GM19455 (cell line): ENCODE results near the gene FCHO1.

Experiments used
- ATAC-seq: cut with Tn5 transposase; IDR thresholded peaks from one replicate; pipeline ENCODE4 v1.9.1; 2021; ENCODE audit not compliant: unreplicated experiment

The FCHO1 gene, protein sequence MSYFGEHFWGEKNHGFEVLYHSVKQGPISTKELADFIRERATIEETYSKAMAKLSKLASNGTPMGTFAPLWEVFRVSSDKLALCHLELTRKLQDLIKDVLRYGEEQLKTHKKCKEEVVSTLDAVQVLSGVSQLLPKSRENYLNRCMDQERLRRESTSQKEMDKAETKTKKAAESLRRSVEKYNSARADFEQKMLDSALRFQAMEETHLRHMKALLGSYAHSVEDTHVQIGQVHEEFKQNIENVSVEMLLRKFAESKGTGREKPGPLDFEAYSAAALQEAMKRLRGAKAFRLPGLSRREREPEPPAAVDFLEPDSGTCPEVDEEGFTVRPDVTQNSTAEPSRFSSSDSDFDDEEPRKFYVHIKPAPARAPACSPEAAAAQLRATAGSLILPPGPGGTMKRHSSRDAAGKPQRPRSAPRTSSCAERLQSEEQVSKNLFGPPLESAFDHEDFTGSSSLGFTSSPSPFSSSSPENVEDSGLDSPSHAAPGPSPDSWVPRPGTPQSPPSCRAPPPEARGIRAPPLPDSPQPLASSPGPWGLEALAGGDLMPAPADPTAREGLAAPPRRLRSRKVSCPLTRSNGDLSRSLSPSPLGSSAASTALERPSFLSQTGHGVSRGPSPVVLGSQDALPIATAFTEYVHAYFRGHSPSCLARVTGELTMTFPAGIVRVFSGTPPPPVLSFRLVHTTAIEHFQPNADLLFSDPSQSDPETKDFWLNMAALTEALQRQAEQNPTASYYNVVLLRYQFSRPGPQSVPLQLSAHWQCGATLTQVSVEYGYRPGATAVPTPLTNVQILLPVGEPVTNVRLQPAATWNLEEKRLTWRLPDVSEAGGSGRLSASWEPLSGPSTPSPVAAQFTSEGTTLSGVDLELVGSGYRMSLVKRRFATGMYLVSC

DNA sequence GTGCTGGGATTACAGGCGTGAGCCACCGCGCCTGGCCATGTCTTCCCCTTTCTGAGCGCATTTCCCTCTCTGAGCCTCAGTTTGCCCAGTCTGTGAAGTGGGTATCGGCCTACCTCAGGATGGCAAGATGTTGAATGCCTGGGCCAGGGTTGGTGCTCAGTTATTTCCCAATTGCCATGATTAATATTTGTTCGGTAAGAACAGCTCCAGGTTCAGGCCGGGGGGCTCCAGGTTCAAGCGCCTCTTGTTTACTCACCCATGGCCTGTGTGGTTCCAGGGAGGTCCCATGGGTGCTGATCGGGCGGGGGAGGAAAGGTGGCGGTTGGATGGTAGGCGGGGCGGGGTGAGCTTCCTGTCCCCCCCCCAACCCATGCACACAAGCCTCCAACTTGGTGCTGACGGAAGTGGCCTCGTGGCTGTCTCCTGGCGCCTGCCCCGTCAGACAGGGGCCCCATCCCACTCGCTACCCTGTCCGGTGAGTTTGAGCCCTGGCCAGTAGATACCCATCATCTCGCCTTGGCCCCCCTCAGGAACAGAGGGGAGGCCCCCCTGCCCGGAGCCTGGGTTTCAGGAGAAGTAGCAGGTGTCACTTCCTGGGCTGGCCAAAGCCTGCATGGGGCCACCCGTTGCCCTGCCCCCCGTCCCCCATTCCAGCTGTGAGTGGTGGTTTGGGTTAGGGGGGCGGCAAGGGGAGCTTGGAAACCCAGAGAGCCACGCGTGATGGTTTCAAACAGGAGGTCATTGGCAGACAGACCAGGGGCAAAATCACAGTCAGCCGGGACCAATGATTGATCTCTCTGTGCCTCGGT lies at the start of gene FCHO1:
TSS of gene FCHO1 (plus strand) at position 375 of the 809 bp plus-strand sequence. CDS start 3,688 bp downstream, outside the sequence.
- ATAC-seq = no peak

DNA sequence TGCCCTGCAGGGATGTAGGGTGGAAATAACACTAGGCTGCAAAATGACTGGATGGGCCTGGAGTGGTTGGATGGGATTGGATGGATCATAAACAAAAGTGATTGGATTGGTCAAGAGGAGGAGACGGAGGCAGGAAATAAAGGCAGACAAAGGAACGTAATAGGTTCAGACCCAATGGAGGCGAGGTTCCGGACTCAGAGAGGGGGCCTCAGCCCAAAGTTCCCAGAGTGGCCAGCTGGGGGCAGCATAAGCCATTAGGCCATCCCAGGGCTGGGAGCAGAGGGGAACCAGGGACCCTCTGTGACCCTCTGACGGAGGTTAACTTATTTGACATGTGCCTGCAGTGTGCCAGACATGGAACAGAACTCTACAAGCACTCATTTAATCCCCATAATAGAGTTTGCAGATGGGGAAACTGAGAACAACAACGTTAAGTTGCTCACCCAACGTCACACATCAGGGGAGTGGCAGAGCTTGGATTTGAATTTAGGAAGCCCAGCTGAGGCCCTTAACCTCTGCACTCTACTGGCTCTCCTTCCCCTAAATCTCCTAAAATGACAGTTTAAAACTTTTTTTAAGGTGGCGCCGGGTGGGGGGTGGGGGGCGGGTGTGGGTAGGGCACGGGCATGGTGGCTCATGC lies 47.3 kb upstream of the FCHO1 start:
- ATAC-seq = no peak

DNA sequence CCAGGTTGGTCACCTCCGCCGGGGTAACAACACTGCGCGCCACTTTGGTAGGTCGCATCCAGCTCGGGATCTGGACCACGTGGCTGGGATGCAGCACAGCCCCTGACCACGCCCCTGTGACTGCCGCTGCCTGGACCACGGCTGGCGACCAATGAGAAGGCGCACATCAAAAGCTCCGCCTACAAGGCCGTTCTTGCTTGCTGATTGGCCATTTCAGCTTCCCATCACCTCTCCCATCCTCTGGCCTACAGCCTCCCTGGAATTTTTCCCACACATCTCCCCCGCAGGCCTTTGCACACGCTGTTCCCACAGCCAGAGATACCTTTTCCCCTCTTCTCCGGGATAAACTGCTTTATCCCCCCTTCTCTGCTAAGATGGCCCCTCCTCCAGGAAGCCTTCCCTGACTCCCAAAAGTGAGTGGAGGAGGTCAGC lies 44.5 kb upstream of the FCHO1 start:
- no peak for ATAC-seq

DNA sequence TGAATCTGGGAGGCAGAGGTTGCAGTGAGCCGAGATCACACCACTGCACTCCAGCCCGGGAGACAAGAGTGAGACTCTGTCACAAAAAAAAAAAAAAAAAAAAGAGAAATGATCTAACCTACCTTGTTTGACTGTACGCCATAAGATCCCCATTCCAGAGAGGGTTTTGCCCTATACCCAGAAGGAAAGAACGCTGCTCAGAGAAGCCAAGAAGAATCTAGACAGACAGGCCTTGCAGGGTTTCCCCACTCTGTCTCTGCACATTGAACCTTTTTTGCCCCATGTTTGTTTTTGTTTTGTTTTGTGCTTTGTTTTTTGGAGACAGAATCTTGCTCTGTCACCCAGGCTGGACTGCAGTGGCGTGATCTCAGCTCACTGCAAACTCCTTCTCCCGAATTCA lies 39.4 kb upstream of the FCHO1 start:
- ATAC-seq = no peak

DNA sequence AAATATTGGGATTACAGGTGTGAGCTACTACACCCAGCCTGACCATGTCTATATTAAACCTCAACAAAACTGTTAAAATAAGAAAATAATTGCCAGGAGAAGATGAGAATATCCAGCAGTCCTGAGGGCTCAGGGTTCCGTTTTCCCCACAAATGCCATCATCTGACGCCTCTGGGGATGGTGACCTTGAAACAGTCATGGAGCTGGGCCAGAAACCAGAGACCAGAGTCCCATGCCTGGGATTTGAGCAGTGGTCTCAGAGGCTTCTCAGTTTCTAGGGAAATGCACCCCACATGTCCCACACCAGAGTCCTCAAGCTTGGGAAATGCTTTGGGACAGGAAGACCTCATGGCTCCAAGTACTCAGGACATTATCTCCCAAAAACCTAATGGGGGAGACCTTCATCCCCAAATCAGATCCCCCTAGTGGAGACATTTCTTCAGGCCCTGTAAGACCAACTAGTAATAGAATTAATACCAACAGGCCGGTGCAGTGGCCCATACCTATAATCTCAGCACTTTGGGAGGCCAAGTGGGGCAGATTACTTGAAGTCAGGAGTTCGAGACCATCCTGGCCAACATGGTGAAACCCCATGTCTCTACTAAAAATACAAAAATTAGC lies 34.9 kb upstream of the FCHO1 start:
- ATAC-seq = no peak

DNA sequence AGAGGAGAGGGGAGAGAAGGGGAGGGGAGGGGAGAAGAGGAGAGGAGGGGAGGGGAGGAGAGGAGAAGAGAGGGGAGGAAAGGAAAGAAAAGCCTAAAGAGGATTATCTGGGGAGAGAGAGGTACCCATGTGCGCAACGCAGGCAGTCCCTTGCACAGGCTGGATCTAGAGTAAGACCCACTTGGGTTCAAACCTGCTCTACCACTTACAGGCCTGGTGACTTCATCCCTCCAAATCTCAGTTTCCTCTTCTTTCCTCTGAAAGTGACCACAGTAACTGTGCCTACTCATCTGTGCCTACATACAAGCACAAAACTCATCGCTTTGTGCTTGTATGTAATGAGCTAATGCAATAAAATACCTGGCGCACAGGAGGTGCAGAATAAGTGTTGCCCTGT lies 32.7 kb upstream of the FCHO1 start:
- ATAC-seq = no peak

DNA sequence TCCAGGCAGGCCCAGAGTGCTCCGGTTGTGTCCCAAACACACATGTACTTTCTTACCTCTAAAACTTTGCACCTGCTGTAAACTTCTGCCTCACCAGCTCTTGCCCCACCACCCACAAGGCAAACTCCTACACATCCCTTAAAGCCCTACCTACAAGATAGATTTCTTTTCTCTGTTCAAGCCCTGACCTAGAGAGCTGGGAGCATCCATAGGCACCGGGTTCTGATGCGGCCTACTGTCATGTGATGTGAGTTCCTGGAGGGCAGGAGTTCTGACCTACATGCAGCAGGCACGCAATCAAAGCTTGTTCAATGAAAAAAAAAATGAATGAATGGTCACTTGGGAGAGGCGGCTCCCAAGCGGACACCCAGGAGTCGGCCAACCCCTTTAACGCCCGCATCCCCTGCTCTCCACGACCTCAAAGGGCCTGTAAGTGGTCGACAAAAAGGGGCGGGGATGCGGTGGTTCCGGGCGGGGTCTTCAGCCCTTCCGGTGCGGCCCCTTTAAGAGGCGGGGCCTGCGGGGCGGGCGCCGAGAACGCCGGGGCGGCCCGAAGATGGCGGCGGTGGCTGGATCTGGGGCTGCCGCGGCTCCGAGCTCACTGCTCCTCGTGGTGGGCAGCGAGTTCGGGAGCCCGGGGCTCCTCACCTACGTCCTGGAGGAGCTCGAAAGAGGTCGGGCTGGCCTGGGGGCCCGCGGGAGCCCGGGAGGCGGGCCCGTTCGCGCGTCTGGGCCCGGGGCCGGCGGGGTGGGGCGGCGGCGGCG lies 32.1 kb upstream of the FCHO1 start, which contains the start of gene MAP1S:
TSS of gene MAP1S (plus strand) at position 534 of the 765 bp plus-strand sequence. CDS start at position 557, 23 bp downstream.
- ATAC-seq = peak; percentile 63

DNA sequence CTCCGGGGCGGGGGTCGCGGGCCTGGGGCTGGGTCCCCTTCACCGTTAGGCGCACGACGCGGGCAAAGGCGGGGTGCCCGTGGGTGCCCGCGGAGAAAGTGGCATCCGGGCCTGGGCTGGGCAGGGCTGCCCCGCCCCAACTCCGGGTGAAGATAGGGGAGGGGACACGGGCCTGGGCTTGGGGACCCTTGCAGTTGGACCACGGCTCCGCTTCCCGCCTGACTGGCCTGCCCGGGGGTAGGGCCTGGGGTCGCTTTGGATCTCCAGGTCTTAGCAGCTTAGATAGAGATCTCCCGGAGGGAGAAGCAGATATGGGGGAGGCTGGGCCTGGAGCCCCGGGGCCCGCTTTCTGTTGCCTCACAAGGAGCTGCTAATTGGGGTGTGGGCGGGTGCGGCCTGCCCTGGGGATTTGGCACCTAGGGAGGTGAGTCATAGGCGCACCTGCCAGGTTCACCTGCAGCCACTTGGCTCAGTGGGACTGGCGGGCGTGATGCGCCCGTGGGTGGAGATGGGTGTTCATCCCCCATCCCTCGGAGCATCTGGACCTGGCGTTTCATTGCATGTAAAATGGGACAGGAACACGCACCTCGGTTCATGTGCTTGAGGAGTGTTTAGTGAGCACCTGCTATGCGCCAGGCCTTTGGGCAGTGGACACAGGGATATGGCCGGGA lies 31.4 kb upstream of the FCHO1 start:
- peak; percentile 17 for ATAC-seq

DNA sequence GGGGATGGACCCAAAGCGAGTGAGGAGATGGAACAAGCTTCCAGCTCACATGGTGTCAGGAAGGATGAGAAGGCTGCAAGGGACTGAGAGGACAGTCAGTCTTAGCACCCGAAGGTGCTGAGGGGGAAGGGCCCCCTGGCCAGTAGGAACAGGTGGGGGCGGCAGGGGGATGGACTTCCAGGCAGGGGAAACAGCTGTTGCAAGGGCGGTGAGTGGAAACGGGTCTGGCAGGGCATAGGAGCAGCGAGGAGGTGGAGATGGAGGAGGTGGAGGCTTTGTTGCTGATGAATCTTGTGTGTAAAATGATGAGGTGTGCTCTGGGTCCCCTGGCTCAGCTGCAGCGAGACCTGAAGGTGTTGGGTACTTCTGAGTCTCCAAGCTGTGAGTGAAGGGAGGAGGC lies 30.8 kb upstream of the FCHO1 start:
- no peak for ATAC-seq

DNA sequence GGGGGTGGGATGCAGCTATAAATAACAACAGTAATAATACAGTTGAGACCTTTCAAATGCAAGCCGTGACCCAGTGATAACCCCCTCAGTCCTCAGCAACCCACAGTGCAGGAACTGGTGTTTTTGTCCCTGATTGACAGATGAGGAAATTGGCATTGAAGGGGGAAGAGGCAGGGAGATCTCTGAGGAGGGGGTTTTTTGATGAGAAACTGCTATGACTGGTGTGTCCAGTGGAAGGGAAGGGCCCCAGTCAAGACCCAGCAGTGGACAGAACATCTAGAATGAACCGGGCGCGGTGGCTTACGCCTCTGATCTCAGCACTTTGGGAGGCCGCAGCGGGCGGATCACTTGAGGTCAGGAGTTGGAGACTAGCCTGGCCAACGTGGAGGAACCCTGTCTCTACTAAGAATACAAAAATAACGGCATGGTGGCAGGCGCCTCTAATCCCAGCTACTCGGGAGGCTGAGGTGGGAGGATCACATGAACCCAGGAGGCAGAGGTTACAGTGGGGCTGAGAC lies 30.1 kb upstream of the FCHO1 start:
- ATAC-seq = no peak

DNA sequence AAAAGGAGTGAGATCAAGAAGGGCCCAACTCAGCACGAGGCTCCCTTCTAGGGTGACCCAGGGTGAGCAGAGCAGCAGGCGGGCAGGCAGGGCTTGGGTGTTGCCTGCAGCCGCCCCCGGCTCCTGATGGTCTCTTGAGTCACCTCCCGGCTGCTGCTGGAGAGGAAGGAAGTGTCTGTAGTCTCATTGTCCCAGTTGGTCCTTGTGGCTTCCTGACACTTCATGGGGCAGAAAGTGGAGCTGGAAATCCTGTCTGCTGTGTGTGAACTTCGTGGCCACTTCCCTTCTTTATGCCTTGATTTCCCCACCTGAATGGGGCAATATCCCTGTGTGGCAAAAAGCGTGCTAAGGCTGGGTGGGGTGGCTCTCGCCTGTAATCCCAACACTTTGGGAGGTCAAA lies 29.5 kb upstream of the FCHO1 start:
- no peak for ATAC-seq

DNA sequence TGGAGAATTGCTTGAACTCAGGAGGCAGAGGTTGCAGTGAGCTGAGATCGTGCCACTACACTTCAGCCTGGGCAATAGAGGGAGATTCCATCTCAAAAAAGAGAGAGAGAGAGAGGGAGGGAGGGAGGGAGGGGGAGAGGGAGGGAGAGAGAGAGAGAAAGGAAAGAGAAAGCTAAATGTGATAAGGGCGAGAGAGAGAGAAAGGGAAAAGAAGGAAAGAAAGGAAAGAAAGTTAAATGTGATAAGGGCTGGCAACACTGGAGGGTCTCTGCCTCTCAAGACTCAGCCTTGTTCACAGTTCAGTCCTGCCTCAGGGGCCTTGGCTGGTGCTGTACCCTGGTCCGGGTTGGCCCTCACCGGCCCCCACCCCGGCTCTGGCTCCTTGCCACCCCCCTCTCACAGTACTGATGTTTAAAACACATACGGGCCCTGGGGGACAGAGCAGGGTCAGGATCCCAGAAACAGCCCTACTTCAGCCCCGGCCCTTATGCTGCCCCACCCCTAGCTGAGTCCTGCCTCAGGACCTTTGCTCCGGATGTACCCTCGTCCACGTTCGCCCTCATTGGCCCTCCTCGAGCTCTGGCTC lies 28.5 kb upstream of the FCHO1 start:
- no peak for ATAC-seq

DNA sequence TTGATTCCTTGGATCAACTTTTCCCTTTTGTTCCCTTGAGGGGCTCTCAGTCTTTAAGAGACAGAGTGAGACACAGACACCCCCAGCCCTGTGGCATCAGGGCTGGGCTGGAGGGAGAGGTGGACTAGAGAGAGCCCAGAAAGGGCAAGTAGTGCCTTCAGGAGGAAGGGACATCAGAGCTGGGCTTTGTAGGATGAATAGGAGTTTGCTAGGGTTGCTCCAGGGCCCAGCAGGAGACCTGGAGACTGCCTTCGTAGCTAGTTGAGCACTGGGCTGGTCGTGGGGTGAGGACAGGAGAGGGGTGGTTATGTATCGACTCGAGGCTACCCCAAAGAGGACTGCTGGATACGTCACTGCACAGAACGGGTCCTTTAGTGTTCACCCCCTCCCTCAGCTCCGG lies 26.6 kb upstream of the FCHO1 start:
- ATAC-seq = no peak

DNA sequence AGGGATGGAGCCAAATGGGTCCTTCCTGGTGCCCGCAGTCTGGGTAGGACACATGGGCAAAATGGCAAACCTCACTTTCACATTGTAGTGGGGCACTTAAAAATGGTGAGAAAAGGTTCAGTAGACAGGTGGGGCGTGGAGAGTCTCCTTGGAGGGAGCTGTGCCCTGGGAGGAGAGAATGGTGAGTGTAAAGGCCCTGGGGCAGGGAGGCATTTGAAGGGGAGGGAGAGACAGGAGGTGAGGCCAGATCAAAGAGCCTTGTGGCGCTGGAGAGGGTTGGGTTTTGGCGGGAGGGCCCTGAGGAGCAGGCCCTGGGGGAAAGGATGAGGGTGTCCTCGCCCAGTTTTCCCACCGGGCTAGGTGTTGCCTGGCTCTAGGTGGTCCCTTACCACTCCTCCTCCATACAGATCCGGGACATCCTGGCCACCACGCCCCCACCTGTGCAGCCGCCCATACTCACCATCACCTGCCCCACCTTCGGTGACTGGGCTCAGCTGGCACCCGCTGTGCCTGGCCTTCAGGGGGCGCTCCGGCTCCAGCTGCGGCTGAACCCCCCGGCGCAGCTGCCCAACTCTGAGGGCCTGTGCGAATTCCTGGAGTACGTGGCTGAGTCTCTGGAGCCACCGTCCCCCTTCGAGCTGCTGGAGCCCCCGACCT lies 25.7 kb upstream of the FCHO1 start:
- no peak for ATAC-seq

DNA sequence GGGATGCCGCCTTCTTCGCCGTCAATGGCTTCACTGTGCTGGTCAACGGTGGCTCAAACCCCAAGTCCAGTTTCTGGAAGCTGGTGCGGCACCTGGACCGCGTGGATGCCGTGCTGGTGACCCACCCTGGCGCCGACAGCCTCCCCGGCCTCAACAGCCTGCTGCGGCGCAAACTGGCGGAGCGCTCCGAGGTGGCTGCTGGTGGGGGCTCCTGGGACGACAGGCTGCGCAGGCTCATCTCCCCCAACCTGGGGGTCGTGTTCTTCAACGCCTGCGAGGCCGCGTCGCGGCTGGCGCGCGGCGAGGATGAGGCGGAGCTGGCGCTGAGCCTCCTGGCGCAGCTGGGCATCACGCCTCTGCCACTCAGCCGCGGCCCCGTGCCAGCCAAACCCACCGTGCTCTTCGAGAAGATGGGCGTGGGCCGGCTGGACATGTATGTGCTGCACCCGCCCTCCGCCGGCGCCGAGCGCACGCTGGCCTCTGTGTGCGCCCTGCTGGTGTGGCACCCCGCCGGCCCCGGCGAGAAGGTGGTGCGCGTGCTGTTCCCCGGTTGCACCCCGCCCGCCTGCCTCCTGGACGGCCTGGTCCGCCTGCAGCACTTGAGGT lies 25.0 kb upstream of the FCHO1 start:
- ATAC-seq = no peak

DNA sequence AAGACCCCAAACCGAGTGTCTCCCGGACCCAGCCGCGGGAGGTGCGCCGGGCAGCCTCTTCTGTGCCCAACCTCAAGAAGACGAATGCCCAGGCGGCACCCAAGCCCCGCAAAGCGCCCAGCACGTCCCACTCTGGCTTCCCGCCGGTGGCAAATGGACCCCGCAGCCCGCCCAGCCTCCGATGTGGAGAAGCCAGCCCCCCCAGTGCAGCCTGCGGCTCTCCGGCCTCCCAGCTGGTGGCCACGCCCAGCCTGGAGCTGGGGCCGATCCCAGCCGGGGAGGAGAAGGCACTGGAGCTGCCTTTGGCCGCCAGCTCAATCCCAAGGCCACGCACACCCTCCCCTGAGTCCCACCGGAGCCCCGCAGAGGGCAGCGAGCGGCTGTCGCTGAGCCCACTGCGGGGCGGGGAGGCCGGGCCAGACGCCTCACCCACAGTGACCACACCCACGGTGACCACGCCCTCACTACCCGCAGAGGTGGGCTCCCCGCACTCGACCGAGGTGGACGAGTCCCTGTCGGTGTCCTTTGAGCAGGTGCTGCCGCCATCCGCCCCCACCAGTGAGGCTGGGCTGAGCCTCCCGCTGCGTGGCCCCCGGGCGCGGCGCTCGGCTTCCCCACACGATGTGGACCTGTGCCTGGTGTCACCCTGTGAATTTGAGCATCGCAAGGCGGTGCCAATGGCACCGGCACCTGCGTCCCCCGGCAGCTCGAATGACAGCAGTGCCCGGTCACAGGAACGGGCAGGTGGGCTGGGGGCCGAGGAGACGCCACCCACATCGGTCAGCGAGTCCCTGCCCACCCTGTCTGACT lies 24.1 kb upstream of the FCHO1 start:
- no peak for ATAC-seq
